Neutrophil (primary cell): ENCODE measurements around the gene CDK15.
"Not testable (repeated sequence)": the region's sequence is repeated elsewhere in the genome, so short reads cannot be mapped to it uniquely, and the experiment has no call there.

Source experiments
- H3K27ac ChIP-seq: fragments of 200-600 bp; sonication (generic); 2 replicates; pipeline ENCODE4 v1.5.1; 2016; ENCODE audit warnings: mild to moderate bottlenecking, moderate library complexity
- H3K27me3 ChIP-seq: fragments of 200-600 bp; sonication (generic); 2 replicates; pipeline ENCODE4 v1.6.0; 2016; ENCODE audit warnings: mild to moderate bottlenecking
- H3K36me3 ChIP-seq: fragments of 200-600 bp; sonication (generic); 2 replicates; pipeline ENCODE4 v1.5.1; 2017
- H3K4me1 ChIP-seq, 2 experiments: fragments of 200-600 bp in 1 of 2; sonication (generic) in 1 of 2; 1 replicate in 1 of 2; 2 replicates in 1 of 2; pipeline versions ENCODE4 v1.5.1 to v1.6.1; 2013 to 2016; ENCODE audit warnings: low read depth in 1 of 2, low read length in 1 of 2, mild to moderate bottlenecking in 1 of 2, moderate library complexity in 1 of 2; ENCODE audit not compliant: control insufficient read depth in 1 of 2, insufficient read depth in 1 of 2
- H3K4me3 ChIP-seq, 2 experiments: fragments of 200-600 bp in 1 of 2; sonication (generic) in 1 of 2; 1 replicate in 1 of 2; 2 replicates in 1 of 2; pipeline ENCODE4 v1.5.1; 2013 to 2016; ENCODE audit warnings: low read depth in 1 of 2, low read length in 1 of 2, mild to moderate bottlenecking in 1 of 2, moderate library complexity in 1 of 2
- H3K9me3 ChIP-seq: fragments of 200-600 bp; sonication (generic); 2 replicates; pipeline ENCODE4 v1.5.1; 2016
- CTCF ChIP-seq: fragments of 200-600 bp; sonication (generic); IDR thresholded peaks from 2 replicates; pipeline ENCODE4 v1.5.1; 2016; ENCODE audit warnings: antibody characterized with exemption

CDK15 gene

GRCh38 chr2:201796478-201796865 is 9.9 kb upstream of the CDK15 start:
- Histone ChIP-seq H3K27me3 (no peaks in the 10 kb centered on the region), H3K4me3 (no peak overlapping the region), H3K9me3 (no peaks in the 10 kb centered on the region), H3K36me3 (no peaks in the 10 kb centered on the region), H3K4me1 (no peaks in the 10 kb centered on the region), H3K27ac (no peak overlapping the region)
- TF ChIP-seq CTCF: no peak

- Histone ChIP-seq H3K4me1 (no peaks in the 10 kb centered on the region), H3K36me3 (no peaks in the 10 kb centered on the region), H3K27ac (no peak overlapping the region), H3K9me3 (no peaks in the 10 kb centered on the region), H3K27me3 (no peaks in the 10 kb centered on the region), H3K4me3 (no peak overlapping the region)
- TF ChIP-seq CTCF: no peak
Observed at GRCh38 chr2:201797175-201797840, 9.0 kb upstream of the CDK15 start.

GRCh38 chr2:201798252-201798913 is 8.0 kb upstream of the CDK15 start:
- TF ChIP-seq CTCF: no peak
- H3K4me1 ChIP-seq: no peaks in the 10 kb centered on the region

DNA sequence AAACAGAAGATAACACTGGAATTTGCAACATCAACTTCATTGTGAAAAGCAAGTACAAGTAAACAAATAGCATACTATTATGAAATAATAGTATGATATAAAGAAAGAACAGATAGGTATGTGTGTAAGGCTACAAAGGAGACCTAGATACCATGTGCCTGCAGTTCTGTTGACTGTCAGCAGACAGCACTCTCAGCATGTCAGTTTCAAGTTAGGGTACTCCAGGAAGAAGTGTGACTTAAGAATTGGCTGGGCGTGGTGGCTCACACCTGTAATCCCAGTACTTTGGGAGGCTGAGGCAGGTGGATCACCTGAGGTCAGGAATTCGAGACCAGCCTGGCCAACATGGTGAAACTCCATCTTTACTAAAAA is 7.4 kb upstream of the CDK15 start:
- not testable (repeated sequence) for H3K4me3 ChIP-seq, H3K27ac ChIP-seq, H3K36me3 ChIP-seq, H3K27me3 ChIP-seq, H3K4me1 ChIP-seq, H3K9me3 ChIP-seq

More at GRCh38 chr2:201798252-201798913, 8.0 kb upstream of the CDK15 start:
- no peaks in the 10 kb centered on the region for H3K36me3 ChIP-seq
- H3K4me3 ChIP-seq: no peak overlapping the region
- no peak overlapping the region for H3K27ac ChIP-seq
- no peaks in the 10 kb centered on the region for H3K9me3 ChIP-seq
- H3K27me3 ChIP-seq: no peaks in the 10 kb centered on the region

GRCh38 chr2:201807452-201807999 is 1.2 kb downstream of the CDK15 start:
- Histone ChIP-seq H3K36me3 (no peaks in the 10 kb centered on the region), H3K9me3 (no peaks in the 10 kb centered on the region), H3K4me1 (no peaks in the 10 kb centered on the region), H3K4me3 (no peak overlapping the region), H3K27ac (no peak overlapping the region), H3K27me3 (no peaks in the 10 kb centered on the region)
- TF ChIP-seq CTCF: no peak

DNA sequence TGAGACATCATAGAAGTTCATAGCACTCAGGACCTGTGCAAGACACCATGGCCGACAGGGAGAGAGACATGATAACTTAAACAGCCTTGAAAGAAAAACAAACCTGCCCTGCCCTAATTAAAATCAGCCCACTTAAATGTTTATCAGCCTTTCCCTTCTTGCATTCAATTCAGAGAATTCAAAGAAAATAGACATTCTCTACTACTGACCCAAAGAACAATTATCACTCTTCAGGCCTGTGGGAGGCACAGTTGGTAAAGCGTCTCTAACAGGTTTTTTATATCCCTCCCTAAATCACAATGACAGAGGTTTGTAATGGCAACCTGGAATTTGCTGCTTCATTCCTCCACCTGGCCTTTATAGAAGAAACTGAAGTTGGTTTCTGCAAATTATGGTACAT is 1.7 kb downstream of the CDK15 start:
- no peak overlapping the region for H3K4me3 ChIP-seq
- no peak overlapping the region for H3K27ac ChIP-seq
- no peak for TF ChIP-seq CTCF
- no peaks in the 10 kb centered on the region for H3K27me3 ChIP-seq
- no peaks in the 10 kb centered on the region for H3K36me3 ChIP-seq
- no peaks in the 10 kb centered on the region for H3K9me3 ChIP-seq
- H3K4me1 ChIP-seq: no peaks in the 10 kb centered on the region
